ENCODE results near the gene GNG7.

- TF ChIP-seq PATZ1 (CRISPR knock-in tag; IDR thresholded peaks at IDR 0.05; ENCODE audit: borderline replicate concordance) (no peak), ESRRG (CRISPR knock-in tag; IDR thresholded peaks at IDR 0.05) (no peak), ZC3H10 (CRISPR knock-in tag; IDR thresholded peaks at IDR 0.05) (no peak), GLIS3 (CRISPR knock-in tag; IDR thresholded peaks at IDR 0.05) (no peak)
These were observed 116.3 kb downstream of the GNG7 start for GRCh38 chr19:2586196-2586595.
